ENCODE measurements around the gene CMSS1.
"Not testable (repeated sequence)": the region's sequence is repeated elsewhere in the genome, so short reads cannot be mapped to it uniquely, and the experiment has no call there.

Gene CMSS1

DNA sequence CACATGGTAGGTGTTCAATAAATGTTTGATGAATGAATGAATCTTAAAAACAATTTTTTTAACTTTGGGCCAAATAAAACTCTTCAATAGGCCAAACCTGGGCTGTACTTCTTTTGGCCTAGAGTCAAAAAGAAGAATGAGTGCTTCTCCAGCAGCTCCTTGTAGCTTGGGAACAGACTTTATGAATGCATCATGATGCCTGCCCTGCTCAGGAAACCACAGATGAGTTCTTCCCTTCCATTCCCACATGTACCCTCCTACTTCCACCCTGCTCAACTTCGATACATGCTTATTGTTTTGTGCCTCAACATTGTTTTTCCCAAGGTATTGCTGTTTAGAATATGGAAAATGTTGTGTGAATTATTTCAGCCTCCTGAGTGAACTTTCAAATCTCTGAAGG, 209.7 kb downstream of the CMSS1 start:
- DNase-seq (ENCODE audit: low spot score): no peak

DNA sequence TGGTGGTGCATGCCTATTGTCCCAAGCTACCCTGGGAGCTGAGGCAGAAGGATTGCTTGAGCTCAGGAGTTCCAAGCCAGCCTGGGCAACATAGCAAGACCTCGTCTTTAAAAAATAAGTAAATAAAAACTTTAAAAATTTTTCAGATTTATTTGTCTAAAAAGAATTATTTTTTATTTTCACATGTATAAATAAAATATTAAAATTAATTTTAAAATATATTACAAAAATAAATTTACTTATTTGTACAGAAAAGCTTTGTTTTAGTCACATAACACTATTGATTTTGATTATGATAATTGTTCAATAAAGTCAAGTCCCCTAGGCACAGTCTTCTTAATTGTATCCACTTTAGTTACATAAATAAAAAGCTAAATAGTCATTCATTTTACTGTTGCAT, 211.4 kb downstream of the CMSS1 start:
- DNase-seq (ENCODE audit: low spot score): no peak

DNA sequence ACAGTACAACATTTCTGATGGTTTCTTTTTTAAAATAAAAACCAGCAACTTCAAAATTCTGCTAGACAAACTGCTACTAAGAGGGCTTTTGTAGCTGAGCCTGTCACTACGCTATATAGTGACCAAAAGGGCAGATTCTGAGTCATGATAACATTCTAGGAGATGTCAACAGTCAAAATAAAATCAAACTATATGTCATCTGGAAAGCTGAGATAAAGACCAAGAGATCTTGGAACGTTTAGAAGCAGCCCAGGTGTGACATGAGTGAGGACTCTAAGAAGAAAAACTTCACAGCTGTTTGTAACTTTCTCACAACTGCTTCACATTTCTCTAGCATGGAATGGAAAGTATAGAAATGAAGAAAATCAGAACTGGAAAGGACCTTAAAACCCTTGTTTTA, 212.0 kb downstream of the CMSS1 start:
- no peak for DNase-seq (ENCODE audit: low spot score)

DNA sequence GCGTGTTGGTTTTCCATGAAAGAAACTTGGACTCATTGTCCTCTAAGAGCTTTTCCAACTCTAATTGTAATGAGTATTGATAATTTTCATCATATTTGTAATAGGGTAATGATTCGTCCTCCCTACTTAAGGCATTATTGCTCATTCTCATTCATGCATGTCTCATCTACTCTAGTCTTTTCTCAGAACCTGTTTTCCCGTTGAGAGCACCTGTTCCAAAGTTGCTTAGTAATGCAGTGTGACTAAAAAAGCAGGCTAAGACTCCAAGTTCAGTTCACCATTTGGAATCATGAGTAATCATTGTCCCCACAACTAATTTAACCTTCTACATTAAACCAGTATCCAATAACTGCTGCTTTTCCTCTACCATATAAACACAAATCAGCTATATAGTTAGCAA, 212.7 kb downstream of the CMSS1 start:
- DNase-seq (ENCODE audit: low spot score): no peak

DNA sequence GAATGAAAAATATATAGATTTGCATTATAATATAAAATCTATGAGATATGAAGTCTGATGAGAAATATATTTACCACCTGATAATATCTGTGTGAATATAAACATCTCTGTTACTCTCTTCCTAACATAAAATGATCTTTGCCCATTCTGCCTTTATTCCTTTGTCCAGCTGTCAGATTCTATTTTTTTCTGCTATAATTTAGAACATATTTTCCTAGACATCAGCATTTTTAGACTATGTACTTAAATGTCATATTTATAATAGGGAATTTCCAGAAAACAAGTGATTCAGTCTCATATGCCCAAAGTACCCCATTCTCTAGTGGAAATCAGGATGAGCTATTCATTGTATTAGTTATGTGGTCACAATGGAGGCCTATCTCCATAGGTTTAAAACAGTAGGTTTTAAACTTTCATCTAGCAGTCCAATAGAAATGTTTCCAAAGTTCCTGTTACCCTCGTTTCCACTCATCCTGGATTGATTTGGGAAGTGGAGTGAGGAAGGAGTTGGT, 213.3 kb downstream of the CMSS1 start:
- DNase-seq (ENCODE audit: low spot score): no peak

DNA sequence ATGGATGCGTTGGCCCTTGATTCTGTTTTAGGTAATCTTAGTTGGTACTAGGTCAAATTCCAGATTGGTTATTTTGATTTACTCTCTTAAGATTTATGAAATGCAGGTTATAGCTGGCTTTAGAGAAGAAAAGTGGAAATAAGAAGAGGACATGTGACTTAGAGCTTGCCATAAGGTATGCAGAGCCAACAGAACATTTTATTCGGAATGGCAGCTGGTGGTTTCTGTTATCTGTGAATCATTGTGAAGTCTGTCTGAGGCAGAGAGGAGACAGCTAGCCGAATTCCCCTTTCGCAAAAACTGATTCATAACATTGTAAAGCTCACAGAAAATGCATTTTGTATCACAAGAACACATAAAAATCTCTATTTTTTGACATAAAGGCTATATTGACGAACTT, 214.6 kb downstream of the CMSS1 start:
- no peak for DNase-seq (ENCODE audit: low spot score)

DNA sequence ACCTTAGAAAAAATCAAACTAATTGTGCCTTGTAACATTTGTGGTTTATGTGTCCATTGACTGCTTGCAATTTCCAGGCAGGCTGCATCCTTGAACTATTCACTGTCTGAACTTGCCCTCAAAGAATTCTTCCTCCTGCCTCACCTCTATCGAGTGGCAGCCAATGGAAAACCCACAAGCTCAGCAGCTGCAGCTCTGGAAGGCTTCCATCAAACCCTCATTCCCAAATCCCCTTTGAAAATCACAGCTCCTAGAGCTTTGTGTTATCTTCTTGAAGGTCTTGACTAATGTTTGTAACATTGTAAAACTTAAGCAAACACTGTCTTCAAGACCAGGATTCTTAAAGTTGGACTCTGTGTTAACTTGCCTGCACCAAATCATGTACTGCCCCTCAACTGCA, 215.5 kb downstream of the CMSS1 start:
- no peak for DNase-seq (ENCODE audit: low spot score)

DNA sequence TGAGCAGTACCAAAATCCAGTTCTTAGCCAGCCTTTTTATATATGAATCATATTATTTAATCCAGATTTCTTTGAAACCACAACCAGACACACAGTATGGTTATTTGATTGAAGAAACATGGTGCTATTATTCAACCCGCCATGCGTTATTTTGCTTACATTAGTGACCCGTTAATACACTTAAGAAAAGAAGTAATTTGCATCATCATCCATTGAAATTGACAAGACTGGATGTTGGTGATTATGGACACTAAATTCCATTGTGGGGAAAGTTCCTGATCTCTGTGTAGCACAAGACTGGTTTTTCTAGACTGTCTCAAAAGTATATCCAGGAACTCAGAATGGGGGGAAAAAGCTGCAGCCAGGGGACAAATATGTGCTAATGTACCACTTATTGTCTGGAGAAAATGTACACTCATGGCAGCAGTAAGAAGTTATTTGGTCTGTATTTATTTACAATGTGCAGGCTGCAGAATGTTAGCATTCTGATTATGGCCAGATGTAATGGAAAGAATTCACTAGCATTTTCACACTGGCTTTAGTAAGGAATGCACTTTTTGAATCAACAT, 216.3 kb downstream of the CMSS1 start:
- no peak for DNase-seq (ENCODE audit: low spot score)

DNA sequence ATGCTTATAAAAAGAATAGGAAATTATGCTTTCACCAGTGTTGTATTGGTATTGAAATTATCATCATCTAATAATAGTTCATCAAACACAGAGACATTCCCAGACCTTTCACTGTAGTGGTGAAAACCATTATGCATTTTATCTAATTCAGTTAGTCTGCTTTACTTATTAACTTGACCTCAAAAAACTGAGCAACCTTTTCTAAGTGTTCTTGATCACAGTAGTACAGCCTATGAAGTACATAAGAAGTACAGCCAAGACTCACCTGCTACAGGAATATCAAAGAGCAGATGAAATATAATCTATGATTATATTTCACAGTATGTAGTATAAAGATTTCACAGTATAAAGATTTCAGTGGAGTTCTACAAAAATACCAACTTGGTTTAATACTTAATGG, 221.4 kb downstream of the CMSS1 start:
- no peak for DNase-seq (ENCODE audit: low spot score)

DNA sequence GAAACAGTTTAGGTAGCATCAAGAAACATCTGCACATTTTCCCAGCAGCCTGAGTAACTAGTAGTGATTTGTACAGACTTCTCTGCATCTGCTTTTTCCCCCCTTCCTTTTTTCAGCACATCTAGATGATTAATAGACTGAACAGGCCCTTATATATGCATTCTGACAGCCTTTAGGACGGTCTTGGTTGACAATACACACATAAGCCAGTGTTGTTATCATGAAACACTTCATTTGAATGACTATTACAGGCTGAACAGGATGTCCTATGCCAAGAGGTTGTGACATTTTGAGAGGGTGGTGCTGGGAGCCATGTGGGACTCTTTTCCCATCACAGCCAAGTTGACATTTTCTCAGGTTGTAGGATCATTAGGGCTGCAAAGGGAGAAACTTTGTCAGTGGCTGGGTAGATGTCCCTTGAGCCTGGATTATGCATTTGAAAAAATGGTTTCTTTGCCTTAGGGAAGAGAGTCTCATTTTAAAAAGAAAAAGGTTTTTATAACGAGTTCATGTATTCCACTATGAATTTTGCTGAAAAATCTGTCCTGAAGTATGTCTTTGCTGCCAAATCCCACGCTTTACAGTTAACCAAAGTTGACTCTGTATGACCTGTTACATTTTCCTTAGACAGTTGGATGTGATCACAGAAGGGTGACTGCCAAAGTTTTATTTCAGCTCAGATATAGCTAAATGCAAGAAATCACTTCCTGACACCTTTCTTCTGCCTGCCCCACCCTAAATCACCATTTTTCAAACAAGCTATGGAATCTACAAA, 223.0 kb downstream of the CMSS1 start:
- DNase-seq (ENCODE audit: low spot score): no peak

DNA sequence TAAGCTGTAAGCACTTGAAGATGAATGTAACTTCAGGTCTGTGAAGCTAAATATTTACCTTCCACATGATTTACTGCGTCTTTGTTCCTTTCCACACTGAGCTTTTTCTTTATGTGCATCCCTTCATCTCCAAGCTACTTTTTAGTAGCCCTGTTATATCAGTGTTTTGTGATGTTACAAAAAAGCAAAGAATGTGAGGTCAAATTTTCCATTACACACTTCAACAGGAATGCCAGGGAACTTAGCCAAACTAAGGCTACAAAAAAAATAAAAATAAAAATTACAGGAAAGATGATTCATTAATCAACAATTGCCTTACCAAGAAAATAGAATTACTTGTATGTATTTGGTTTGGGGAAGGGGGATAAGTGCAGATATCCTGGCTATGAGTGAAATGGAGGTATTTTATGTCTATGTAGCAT, 223.7 kb downstream of the CMSS1 start:
- no peak for DNase-seq (ENCODE audit: low spot score)

DNA sequence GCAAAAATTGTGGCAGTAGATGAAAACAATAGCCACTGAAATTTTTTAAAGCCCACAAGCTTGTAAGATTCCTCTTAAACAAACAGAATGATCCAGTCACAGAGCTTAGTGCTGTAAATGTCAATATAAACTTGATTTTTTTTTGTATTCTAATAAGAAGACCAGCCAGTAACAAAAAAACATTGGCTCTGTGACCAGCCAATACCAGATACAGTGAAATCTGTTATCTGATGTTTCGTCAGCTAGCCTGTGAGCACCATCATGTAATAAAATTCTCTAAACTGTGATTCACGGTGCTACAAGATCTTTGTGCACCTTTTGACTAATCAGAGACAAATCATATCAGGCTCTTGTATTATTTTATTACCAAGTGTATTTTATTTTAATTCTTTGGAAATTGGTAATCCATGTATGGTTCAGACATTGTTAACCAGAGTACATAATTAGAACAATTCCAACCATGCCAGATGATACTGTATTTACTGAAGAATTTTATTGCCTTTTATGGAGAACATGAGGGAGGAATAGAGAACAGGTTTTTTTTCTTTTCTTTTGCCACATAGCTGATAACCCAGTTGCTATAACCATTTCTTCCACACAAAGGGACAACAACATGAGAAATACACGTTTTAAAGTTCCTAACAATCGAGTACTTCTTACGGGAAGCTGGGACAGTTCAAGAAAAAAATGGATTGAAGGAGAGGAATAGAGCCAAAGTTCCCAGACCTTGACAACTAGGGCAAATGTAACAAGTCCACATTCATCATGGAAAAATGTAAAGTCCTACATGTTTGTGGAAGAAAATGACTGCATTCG, 224.7 kb downstream of the CMSS1 start:
- DNase-seq (ENCODE audit: low spot score): no peak

DNA sequence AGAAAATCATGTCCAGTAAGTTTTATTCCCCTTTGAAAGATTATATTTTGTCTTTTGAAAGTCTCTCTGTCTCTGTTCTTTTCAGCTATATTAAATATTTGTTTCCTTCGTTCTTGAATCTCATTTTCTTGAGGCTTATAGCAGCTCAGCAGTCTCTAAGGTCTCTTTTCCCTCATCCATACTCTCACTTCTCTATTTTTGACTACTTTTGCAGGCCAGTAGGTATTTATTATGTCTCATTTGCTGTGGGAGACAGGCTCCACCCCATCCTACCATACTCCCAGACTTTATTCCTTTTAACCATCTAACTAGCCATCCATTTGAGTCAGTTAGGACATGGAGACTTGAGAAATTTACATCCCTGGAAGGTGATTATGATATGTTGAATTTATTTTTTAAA, 225.6 kb downstream of the CMSS1 start:
- DNase-seq (ENCODE audit: low spot score): no peak

DNA sequence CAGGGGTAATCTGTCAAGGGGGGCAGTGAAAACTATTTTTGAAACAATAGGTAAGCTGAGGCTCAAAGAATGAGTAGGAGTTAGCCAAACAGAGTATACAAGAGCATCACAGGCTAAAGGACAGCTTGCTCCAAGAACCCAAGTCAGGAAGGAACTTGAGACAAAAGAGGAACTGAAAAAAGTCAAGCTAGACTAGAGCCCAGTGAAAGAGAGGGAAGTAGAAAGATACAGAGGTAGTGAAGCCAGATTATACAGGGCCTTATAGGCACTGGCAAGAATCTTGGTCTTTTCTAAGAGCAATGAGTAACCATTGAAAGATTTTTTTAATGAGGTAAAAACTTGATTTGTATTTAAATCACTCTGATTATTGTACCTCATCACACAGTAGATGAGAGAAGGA, 226.7 kb downstream of the CMSS1 start:
- peak; percentile 80 for DNase-seq (ENCODE audit: low spot score)

DNA sequence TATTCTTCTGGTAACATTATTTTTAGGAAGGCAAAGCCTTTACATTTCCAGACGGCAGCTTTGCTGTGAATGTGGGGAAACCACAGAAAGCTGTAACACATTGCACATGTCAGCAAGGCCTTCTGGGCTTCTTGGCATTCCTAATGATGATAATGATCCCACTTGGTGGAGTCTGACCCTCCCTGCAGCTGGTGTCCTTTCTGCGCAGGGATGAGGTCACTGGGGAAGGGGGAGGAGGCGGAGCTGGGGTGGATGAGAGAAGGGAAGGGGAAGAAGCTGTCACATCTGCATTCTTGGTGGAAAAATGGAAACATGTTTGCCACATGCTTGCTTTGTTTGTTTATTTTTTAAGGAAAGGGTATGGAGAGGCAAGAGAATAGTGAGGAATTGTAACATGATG, 228.0 kb downstream of the CMSS1 start:
- peak; percentile 63 for DNase-seq (ENCODE audit: low spot score)

DNA sequence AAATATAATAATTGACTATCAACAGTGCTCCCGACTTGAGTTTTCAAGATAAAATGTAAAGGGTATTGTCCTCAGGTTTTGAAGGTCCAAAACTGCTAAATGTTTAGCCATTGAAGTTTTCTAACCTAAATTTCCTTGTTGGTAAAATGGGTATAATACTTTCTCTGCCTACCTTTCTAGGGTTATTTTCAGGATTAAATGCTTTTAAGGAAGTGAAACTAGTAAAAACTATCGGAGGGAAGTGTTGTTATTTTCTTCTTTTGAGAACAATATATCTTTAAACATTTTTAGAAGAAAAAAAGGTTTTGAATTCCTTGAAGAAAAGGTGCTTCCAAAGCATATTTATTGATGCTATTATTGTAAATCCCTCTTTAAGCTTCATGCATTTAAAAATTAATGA, 229.3 kb downstream of the CMSS1 start:
- no peak for DNase-seq (ENCODE audit: low spot score)

DNA sequence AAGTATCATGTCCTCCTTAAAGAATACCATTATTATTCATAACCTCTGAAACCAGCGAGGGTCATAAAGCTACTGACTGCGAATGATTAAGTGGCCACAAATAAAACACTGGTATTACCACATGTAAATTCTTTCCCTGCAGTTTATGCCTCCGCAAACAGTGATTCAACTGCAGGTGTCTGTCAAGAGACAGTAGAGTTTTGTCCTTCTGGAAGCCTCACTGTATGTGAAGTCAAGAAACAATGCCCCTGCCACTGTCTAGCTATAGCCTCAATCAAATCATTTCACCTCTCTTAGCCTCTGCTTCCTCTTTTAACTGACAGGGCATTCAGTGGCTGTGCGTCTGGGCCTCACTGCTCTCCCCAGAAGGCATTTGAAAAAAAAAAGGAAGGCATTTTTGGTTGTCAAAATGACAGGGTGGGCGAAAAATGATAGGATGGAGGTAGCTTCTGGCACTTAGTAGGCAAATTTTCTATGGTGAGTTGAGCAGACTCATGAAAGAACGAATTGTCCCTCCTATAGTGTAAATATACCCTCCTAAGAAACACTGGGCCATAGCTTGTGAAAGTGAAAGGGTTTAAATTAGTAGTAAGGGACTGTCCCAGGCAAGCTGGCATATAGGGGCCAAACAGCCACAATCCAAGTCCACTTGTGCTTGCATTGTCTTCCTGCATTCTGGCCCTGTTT, 229.9 kb downstream of the CMSS1 start:
- peak; percentile 71 for DNase-seq (ENCODE audit: low spot score)

DNA sequence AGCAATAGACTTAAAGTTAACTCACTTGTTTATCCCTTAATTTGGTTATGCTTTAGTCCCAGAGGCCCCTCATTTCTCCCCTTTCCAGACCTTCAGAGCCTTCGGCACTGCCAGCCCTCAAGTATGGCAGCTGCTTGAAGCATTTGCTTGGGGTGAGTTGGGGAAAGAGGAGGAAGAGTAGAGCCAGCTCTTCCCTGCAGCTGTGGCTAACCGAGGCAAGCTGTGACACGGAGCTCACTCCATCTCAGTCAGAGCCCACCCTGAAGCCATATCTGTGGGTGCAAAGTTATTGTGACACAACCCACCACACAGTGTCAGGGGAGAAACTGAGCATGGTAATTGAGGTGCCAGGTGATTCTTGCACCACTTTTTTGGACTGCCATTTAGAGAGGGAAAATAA, 230.6 kb downstream of the CMSS1 start:
- DNase-seq (ENCODE audit: low spot score): no peak

DNA sequence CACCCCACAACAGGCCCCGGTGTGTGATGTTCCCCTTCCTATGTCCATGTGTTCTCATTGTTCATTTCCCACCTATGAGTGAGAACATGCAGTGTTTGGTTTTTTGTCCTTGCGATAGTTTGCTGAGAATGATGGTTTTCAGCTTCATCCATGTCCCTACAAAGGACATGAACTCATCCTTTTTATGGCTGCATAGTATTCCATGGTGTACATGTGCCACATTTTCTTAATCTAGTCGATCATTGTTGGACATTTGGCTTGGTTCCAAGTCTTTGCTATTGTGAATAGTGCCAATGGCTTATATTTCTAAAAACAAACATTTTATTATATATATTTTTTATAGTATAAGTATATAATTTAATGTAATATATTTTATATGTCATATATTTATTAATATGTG, 233.9 kb downstream of the CMSS1 start:
- not testable (repeated sequence) for DNase-seq (ENCODE audit: low spot score)

DNA sequence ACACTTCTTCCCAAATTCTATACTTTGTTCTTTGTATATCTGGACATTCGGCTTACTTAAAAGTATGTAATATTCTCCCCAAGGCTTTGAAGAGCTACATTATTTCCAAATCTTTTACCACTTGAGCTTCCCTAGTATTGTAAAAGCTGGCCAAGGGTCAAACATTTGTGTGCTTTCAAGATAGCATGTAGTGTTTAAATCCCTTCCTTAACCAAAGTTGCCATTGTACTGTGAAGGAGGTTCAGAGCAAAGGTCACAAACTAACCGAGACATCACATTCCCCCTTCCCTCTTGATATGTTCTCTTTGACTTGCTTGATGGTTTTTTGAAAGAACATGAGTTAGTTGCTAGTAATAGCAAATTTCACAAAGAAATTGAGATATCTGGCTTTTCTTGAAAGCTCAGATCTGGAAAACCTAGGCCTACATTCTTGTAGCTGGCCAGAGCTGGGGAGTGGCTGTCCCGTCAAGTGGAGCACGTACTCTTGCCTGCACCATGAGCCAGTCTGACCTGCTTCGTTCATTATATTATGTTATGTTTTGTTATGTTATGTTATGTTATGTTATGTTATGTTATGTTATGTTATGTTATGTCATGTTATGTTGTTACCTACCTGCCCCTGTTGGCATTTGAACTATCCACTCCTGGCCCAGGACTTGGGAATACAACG, 236.4 kb downstream of the CMSS1 start:
- DNase-seq (ENCODE audit: low spot score): no peak

DNA sequence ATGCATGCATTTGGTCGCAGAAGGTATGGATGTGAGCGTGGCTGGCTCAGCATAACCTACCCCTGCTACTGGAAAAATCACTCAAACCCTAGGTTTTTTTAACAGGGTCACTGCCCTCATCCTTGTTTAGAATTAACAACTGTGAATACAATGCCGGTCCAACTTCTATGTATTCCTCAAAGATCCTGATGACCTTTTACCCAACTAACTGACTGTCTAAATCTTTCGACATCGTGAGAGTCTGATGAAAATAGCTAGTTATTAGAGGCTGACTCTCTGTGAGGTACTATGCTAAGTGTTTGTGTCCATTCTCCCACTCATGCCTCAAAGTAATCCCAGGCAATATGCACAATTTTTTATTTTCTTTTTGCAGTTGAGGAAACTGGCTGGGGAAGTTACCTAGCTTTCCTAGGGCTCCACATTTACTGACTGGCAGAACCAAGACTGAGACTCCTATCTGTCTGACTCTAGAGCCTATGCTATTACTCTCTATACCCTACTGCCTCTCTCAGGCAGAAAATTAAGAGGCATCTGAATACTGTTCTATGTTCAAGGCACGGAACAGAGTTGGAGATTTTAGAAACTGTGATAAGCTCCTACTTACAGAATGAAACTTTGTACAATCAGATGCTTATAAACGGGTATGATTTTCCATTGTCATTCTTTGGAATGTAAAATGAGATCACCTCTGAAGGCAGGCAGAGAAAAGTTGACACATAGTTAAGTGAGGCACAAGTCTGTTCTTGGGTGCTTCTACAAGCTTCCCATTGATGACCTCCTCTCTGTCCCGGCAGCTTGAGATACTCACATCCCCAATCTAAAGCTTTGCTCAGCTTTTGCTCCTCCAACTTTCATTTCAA, 240.3 kb downstream of the CMSS1 start:
- DNase-seq (ENCODE audit: low spot score): peak; percentile 32
